Measurements from ENCODE around the gene PLCG2.

PLCG2 gene

DNA sequence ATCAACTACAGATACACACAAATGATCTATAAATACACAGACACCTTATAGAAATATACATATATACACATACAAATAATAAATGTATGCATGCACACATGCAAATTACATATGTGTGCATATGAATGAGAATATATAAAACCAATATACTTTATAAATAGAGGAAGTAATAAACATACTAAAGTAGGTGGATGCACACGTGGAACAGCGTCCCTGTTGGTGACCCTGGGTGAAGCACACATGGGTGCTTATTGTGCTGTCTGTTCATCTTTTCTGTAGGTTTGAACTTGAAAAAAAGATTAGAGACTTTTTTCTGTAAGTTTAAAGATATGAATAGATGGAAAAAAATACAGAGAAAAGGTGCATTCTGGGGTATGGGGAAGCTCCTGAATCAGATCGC is 120.9 kb downstream of the PLCG2 start:
- TF ChIP-seq EZH2 (IDR thresholded peaks at IDR 0.05) (no peak), FOXP2 (optimal IDR thresholded peaks at IDR 0.05; ENCODE audit: control extremely low read depth, extremely low read length, insufficient read depth) (no peak)
- H3K9ac ChIP-seq (ENCODE audit: insufficient read length), result no peak overlapping the region
- H3K4me3 ChIP-seq, result no peak overlapping the region
- H3K36me3 ChIP-seq (ENCODE audit: insufficient read depth, low read length), result no peaks in the 10 kb centered on the region
- H3K27ac ChIP-seq, result no peak overlapping the region
- no peak for DNase-seq (ENCODE audit: low read depth, low spot score)
- no peaks in the 10 kb centered on the region for H3K9me3 ChIP-seq (ENCODE audit: low read depth, low read length)

DNA sequence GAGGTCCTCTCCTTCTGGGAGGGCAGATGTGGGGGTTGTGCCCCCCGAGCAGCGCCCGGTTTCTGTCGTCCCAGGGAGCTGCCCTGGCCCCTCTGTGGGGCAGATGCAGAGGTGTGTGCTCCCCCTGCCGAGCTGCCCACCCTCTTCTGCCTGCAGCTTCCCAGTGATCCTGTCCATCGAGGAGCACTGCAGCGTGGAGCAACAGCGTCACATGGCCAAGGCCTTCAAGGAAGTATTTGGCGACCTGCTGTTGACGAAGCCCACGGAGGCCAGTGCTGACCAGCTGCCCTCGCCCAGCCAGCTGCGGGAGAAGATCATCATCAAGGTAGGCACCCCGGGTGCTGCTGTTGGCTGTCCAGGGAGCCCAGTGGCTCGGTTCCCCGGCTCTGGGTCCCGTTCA is 121.4 kb downstream of the PLCG2 start:
- no peaks in the 10 kb centered on the region for H3K36me3 ChIP-seq (ENCODE audit: insufficient read depth, low read length)
- no peak for DNase-seq (ENCODE audit: low read depth, low spot score)
- H3K4me3 ChIP-seq, result no peak overlapping the region
- no peak overlapping the region for H3K9ac ChIP-seq (ENCODE audit: insufficient read length)
- no peaks in the 10 kb centered on the region for H3K9me3 ChIP-seq (ENCODE audit: low read depth, low read length)
- no peak for TF ChIP-seq EZH2 (IDR thresholded peaks at IDR 0.05)
- no peak for TF ChIP-seq POLR2AphosphoS5 (IDR thresholded peaks at IDR 0.05; ENCODE audit: borderline replicate concordance, low read depth, low read length)
- no peak for TF ChIP-seq FOXP2 (optimal IDR thresholded peaks at IDR 0.05; ENCODE audit: control extremely low read depth, extremely low read length, insufficient read depth)
- no peak overlapping the region for H3K27ac ChIP-seq

DNA sequence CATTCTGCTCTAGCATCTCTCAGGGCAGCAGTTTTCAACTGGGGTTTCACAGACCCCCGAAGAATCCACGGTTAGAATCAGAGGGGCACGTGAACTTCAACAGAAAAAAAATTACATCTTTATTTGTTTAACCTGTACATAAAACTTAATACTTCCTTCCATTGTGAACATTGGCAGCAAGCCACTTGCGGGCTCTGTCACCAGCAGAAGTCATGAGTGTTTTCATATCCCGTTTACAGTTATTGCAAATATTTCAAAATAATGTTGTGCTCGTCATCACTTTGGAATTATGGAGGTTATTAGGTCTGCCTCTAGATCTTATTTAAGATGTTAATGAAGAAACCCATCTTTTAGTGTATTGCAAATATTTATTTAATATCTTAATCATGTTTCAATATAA is 122.4 kb downstream of the PLCG2 start:
- TF ChIP-seq EZH2 (IDR thresholded peaks at IDR 0.05) (no peak), FOXP2 (optimal IDR thresholded peaks at IDR 0.05; ENCODE audit: control extremely low read depth, extremely low read length, insufficient read depth) (no peak), POLR2AphosphoS5 (IDR thresholded peaks at IDR 0.05; ENCODE audit: borderline replicate concordance, low read depth, low read length) (no peak)

DNA sequence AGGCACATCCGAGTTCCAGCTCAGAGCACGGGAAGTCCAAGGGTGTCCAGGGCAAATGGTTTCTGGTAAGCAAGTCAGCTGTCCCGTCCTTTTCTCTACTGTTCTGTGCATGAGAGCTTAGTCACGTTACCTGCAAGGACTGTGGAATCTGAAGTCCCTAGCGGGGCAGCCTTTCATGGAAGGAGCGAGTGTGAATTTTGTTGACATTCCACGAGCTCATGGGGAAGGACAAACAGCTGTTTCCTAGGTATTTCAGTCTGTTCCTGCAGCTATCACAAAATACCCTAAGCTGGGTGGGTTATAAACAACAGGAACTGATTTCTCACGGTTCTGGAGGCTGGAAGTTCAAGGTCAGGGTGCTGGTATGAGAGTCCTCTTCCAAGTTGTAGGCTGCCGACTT is 122.9 kb downstream of the PLCG2 start:
- no peak overlapping the region for H3K4me3 ChIP-seq
- no peak for TF ChIP-seq FOXP2 (optimal IDR thresholded peaks at IDR 0.05; ENCODE audit: control extremely low read depth, extremely low read length, insufficient read depth)
- TF ChIP-seq POLR2AphosphoS5 (IDR thresholded peaks at IDR 0.05; ENCODE audit: borderline replicate concordance, low read depth, low read length), result no peak
- no peak for TF ChIP-seq EZH2 (IDR thresholded peaks at IDR 0.05)
- H3K27ac ChIP-seq, result no peak overlapping the region
- DNase-seq (ENCODE audit: low read depth, low spot score), result no peak
- H3K36me3 ChIP-seq (ENCODE audit: insufficient read depth, low read length), result no peaks in the 10 kb centered on the region
- no peaks in the 10 kb centered on the region for H3K9me3 ChIP-seq (ENCODE audit: low read depth, low read length)
- H3K9ac ChIP-seq (ENCODE audit: insufficient read length), result no peak overlapping the region

More for the DNA sequence above, 122.4 kb downstream of the PLCG2 start:
- H3K9me3 ChIP-seq (ENCODE audit: low read depth, low read length), result no peaks in the 10 kb centered on the region
- H3K27ac ChIP-seq, result no peak overlapping the region
- H3K4me3 ChIP-seq, result no peak overlapping the region
- DNase-seq (ENCODE audit: low read depth, low spot score), result no peak
- no peak overlapping the region for H3K9ac ChIP-seq (ENCODE audit: insufficient read length)
- no peaks in the 10 kb centered on the region for H3K36me3 ChIP-seq (ENCODE audit: insufficient read depth, low read length)

DNA sequence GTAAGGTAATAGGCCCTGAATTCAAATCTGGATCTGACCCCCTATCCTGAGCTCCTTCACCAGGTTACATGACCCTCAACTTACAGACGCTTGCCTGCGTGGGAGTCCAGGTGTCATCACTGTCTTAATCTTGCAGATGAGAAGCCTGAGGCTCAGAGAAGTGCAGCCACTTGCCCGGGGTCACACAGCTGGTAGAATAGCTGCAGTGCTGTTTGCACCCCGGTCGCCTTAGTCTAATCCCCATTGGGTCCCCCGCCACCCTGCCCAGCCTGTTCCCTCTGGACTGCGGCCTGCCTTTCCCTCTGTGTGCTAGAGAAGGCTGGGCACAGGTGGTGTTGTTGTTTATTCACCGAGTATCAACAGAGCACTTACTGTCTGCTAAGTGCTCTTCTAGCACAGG is 125.2 kb downstream of the PLCG2 start:
- no peak overlapping the region for H3K27ac ChIP-seq
- H3K9ac ChIP-seq (ENCODE audit: insufficient read length), result no peak overlapping the region
- TF ChIP-seq FOXP2 (optimal IDR thresholded peaks at IDR 0.05; ENCODE audit: control extremely low read depth, extremely low read length, insufficient read depth) (no peak), POLR2AphosphoS5 (IDR thresholded peaks at IDR 0.05; ENCODE audit: borderline replicate concordance, low read depth, low read length) (no peak), EZH2 (IDR thresholded peaks at IDR 0.05) (no peak)
- no peaks in the 10 kb centered on the region for H3K9me3 ChIP-seq (ENCODE audit: low read depth, low read length)
- no peak overlapping the region for H3K4me3 ChIP-seq
- no peaks in the 10 kb centered on the region for H3K36me3 ChIP-seq (ENCODE audit: insufficient read depth, low read length)
- no peak for DNase-seq (ENCODE audit: low read depth, low spot score)

DNA sequence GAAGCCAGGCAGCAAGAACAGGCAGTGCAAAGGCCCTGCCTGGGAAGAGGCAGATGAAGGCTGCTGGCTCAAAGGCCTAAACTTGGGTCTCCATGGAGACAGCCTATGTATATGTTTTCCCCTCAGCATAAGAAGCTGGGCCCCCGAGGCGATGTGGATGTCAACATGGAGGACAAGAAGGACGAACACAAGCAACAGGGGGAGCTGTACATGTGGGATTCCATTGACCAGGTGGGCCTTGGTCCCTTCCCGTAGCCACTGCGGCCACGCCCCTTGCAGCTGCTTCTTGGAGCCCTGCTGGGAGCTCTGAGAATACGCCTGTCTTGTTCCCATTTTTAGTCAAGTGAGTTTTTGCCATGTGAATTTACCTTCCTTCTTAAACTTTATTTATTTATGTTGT is 126.2 kb downstream of the PLCG2 start:
- H3K9me3 ChIP-seq (ENCODE audit: low read depth, low read length), result no peaks in the 10 kb centered on the region
- H3K36me3 ChIP-seq (ENCODE audit: insufficient read depth, low read length), result no peaks in the 10 kb centered on the region
- H3K9ac ChIP-seq (ENCODE audit: insufficient read length), result no peak overlapping the region
- no peak overlapping the region for H3K4me3 ChIP-seq
- no peak for DNase-seq (ENCODE audit: low read depth, low spot score)
- H3K27ac ChIP-seq, result no peak overlapping the region
- TF ChIP-seq FOXP2 (optimal IDR thresholded peaks at IDR 0.05; ENCODE audit: control extremely low read depth, extremely low read length, insufficient read depth) (no peak), POLR2AphosphoS5 (IDR thresholded peaks at IDR 0.05; ENCODE audit: borderline replicate concordance, low read depth, low read length) (no peak), EZH2 (IDR thresholded peaks at IDR 0.05) (no peak)

DNA sequence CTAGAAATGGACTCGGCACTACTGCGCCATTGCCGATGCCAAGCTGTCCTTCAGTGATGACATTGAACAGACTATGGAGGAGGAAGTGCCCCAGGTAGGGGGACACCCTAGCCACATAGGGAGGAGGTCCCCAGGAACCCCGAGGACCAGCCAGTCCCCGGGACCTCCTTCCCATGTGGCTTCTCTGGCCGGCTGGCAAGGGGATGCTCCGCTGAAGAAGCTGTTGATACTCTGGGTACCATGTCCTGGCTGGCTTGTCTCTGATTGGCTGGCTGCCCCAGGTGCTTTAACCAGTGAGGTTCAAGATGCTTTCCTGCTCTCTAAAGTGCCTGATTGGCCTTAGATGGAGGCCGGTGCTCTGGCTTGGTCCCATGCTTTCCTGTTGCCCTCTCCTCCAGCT is 128.6 kb downstream of the PLCG2 start:
- Histone ChIP-seq H3K9me3 (ENCODE audit: low read depth, low read length) (no peaks in the 10 kb centered on the region), H3K9ac (ENCODE audit: insufficient read length) (no peak overlapping the region), H3K36me3 (ENCODE audit: insufficient read depth, low read length) (no peaks in the 10 kb centered on the region), H3K27ac (no peak overlapping the region), H3K4me3 (no peak overlapping the region)
- TF ChIP-seq FOXP2 (optimal IDR thresholded peaks at IDR 0.05; ENCODE audit: control extremely low read depth, extremely low read length, insufficient read depth) (no peak), POLR2AphosphoS5 (IDR thresholded peaks at IDR 0.05; ENCODE audit: borderline replicate concordance, low read depth, low read length) (no peak), EZH2 (IDR thresholded peaks at IDR 0.05) (no peak)
- no peak for DNase-seq (ENCODE audit: low read depth, low spot score)

DNA sequence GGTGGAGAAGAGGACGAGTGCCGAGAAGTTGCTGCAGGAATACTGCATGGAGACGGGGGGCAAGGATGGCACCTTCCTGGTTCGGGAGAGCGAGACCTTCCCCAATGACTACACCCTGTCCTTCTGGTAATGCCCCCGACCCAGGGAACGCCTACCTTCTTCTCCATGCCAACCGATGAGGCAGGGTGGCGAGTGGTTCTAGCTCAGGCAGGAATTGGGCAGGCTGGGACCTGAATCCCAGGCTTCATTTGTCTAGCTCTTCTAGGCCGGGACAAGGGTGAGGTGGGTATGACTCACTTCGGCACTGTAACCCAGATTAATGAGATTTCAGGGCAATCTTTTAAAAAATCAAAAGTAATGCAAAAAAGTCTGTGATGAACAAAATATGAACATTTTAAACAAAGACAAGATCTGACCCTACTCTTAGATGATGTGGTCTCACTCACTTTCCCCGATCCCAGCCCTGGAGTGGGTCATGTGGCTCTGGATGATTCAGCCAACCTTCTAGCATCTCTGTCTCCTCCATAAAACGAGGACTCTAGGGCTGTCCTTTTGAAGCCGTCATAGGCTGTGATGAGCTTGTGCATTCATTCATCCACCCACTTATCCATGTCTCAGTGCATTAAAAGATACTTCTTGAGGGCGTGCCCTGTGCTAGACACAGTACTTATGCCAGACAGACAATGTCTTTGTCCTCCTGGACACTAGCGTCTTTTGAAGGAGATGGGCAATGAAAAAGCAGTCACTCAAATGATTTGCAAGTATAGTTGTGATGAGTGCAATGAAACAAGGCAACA is 129.6 kb downstream of the PLCG2 start:
- no peak for DNase-seq (ENCODE audit: low read depth, low spot score)
- H3K4me3 ChIP-seq, result no peak overlapping the region
- no peaks in the 10 kb centered on the region for H3K9me3 ChIP-seq (ENCODE audit: low read depth, low read length)
- TF ChIP-seq FOXP2 (optimal IDR thresholded peaks at IDR 0.05; ENCODE audit: control extremely low read depth, extremely low read length, insufficient read depth), result no peak
- TF ChIP-seq POLR2AphosphoS5 (IDR thresholded peaks at IDR 0.05; ENCODE audit: borderline replicate concordance, low read depth, low read length), result no peak
- no peak for TF ChIP-seq EZH2 (IDR thresholded peaks at IDR 0.05)
- no peak overlapping the region for H3K27ac ChIP-seq
- H3K36me3 ChIP-seq (ENCODE audit: insufficient read depth, low read length), result no peaks in the 10 kb centered on the region
- no peak overlapping the region for H3K9ac ChIP-seq (ENCODE audit: insufficient read length)

All from SK-N-MC (cell line).